Retina (tissue), 1 donor: ENCODE data around the gene DBET.
"Not testable (repeated sequence)": the region's sequence is repeated elsewhere in the genome, so short reads cannot be mapped to it uniquely, and the experiment has no call there.

Source experiments
- DNase-seq: peaks from one replicate; pipeline ENCODE4 v3.0.0-alpha.2; 2016

The DBET gene

DNA sequence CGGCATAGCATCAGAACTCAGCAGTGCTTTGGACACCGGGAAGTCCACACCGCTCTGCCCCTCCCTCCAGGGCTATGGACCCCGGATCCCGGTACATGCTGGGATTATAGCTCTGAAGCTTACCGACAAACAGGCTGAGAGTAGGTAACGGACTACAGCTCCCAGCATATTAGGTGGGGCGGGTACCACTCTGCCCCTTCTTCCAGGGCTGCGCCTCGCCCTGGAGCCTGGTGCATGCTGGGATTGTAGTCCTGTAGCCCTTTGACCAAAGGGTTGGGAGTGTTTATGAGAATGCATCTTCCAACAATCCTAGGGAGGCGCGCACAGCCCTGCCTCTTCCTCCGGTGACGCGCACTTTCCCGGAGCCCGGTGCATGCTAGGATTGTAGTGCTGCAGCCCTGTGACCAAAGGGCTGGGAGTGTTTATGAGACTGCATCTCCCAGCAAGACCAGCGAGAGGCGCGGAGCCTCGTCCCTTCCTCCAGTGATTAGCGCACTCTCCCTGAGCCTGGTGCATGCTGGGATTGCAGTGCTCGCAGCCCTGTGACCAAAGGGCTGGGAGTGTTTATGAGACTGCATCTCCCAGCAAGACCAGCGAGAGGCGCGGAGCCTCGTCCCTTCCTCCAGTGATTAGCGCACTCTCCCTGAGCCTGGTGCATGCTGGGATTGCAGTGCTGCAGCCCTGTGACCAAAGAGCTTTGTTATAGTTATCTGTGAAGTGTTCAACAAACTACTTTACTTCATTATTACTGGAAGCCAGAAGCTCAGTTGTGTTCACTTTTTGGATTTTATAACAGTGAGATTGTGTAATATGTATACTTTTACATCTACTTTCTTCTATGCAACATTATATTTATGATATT is 14.7 kb upstream of the DBET start:
- not testable (repeated sequence) for DNase-seq

DNA sequence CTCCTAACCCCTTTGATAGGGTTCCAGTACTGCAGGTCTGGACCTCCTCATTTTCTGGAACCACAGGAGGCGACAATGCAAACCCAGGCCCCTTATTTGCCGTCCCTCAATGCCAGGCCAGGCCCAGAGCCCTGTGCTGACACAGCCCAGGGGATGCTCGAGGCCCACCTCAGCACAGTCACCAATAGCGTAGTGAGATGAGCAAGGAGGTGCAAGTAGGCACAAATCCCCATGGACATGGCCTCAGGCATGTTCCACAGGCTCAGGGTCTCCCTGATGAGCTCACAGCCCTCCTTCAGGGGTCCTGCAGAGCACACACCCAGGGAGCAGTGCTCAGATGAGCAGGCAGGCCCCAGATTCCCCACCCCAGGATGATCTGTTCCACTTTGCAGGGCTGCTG is 5.3 kb upstream of the DBET start:
- not testable (repeated sequence) for DNase-seq

DNA sequence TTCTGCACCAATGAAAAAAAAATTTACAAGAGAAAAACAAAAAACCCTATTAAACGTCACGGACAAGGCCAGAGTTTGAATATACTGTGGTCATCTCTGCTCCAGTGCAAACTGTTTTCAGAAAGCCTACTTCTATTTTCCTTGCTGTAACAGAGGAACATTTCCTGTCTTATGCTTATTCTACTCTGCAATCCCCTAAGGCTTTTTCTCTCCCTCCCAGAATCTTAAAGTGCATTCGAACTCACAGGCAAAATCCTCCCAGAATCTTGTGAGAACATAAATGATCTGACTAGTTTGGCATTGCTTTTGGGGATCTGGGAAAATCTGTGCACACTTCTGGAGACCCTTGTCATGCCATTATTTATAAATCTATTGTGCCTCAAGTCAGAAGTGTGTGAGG is 503 bp downstream of the DBET start:
- DNase-seq: peak; percentile 16

DNA sequence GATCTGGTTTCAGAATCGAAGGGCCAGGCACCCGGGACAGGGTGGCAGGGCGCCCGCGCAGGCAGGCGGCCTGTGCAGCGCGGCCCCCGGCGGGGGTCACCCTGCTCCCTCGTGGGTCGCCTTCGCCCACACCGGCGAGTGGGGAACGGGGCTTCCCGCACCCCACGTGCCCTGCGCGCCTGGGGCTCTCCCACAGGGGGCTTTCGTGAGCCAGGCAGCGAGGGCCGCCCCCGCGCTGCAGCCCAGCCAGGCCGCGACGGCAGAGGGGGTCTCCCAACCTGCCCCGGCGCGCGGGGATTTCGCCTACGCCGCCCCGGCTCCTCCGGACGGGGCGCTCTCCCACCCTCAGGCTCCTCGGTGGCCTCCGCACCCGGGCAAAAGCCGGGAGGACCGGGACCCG is 4.0 kb downstream of the DBET start:
- not testable (repeated sequence) for DNase-seq

DNA sequence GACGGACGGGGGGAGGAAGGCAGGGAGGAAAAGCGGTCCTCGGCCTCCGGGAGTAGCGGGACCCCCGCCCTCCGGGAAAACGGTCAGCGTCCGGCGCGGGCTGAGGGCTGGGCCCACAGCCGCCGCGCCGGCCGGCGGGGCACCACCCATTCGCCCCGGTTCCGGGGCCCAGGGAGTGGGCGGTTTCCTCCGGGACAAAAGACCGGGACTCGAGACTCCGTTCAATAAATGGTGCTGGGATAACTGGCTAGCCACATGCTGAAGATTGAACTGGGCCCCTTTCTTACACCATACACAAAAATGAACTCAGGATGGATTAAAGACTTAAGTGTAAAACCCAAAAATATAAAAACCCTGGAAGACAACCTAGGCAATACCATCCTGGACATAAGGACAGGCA is 28.8 kb downstream of the DBET start:
- not testable (repeated sequence) for DNase-seq

DNA sequence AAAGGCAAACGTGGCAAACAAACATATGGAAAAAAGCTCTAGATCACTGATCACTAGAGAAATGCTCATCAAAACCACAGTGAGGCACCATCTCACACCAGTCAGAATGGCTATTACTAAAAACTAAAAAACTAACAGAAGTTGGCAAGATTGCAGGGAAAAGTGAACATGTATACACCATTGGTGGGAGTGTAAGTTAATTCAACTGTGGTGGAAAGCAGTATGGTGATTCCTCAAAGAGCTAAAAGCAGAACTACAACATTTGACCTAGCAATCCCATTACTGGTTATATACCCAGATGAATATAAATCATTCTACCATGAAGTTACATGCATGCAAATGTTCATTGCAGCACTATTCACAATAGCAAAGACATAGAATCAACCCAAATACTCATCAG is 29.7 kb downstream of the DBET start:
- DNase-seq: not testable (repeated sequence)

DNA sequence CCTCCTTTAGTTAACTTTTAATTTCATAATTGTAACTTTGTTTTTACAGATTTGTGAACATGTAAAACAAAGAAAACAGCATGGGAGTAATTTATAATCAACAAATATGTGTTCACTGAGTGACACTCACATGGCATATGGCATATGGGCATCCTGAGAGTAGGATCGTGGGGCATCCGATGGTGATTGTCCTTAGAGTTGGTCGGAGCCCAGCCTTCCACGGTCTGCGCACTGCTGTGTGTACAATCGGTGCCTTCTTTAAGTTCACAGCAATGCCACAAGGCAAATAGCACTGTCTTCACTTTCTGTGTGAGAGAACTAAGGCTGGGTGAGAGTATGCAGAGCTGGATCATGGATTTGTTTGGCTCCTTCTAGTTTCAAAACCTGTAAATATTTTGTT is 31.0 kb downstream of the DBET start:
- DNase-seq: not testable (repeated sequence)

DNA sequence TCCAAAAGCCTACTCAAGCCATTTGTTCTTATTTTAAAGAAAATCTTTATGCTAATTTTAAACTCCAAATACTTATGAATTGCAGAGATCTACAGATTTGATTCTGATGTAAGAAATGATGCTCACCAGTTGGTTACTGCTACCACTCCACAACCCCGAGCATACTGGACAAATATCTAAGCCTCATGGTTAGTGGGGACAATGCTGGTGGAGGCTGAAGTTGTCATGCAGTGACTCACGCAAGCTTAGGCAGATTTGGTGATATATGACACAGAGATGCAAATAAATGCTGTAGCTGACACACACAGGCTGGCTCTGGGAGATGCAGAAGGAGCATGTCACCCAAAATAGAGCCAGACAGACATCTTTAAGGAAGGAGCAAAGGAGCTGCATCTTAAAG is 35.3 kb downstream of the DBET start:
- not testable (repeated sequence) for DNase-seq

DNA sequence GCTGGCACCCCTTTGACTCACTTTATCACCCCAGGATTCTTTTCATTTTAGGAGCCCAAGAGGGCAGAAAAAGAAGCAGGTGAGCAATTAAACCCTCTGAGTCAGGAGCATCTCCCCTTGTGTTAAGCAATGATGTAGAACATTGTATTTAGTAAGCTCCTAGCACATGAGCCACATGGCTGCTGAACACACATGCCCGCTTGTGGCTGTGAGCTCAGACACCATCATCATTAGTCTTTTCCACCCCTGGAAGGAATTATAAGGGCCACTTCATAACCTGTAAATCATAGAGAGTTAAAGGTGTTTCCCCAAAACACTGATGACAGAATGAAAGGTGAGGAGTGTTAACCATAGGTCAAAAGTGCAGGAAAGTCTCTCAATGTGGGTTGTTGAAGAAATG is 37.2 kb downstream of the DBET start:
- DNase-seq: not testable (repeated sequence)

DNA sequence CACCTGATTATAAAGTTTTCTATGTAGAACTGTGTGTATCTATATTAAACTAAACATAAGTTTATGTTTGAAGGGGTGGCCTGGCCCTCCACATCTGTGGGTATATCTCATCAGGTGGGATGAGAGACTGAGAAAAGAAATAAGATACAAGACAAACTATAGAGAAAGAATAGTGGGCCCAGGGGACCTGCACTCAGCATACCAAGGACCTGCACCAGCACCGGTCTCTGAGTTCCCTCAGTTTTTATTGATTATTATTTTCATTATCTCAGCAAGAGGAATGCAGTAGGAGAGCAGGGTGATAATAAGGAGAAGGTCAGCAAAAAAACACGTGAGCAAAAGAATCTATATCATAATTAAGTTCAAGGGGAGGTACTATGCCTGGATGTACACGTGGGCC is 41.9 kb downstream of the DBET start:
- not testable (repeated sequence) for DNase-seq

DNA sequence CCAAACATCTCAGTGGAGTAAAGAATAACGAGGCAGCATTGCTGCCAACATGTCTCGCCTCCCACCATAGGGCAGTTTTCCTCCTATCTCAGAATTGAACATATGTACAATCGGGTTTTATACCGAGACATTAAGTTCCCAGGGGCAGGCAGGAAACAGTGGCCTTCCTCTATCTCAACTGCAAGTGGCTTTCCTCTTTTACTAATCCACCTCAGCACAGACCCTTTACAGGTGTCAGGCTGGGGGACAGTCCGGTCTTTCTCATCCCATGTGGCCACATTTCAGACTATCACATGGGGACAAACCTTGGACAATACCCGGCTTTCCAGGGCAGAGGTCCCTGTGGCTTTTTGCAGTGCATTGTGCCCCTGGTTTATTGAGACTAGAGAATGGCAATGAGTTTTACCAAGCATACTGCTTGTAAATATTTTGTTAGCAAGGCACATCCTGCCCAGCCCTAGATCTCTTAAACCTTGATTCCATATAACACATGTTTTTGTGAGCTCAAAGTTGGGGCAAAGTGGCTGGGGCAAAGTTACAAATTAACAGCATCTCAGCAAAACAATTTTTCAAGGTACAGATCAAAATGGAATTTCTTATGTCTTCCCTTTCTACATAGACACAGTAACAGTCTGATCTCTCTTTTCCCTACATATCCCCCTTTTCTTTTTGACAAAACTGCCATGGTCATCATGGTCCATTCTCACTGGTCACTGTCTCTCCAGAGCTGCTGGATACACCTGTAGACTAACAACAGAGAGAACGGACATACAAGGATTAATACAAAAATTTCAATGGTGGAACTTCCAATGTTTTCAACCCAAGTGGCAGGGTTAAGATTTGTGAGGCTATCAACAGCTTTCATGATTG is 42.5 kb downstream of the DBET start:
- DNase-seq: not testable (repeated sequence)

DNA sequence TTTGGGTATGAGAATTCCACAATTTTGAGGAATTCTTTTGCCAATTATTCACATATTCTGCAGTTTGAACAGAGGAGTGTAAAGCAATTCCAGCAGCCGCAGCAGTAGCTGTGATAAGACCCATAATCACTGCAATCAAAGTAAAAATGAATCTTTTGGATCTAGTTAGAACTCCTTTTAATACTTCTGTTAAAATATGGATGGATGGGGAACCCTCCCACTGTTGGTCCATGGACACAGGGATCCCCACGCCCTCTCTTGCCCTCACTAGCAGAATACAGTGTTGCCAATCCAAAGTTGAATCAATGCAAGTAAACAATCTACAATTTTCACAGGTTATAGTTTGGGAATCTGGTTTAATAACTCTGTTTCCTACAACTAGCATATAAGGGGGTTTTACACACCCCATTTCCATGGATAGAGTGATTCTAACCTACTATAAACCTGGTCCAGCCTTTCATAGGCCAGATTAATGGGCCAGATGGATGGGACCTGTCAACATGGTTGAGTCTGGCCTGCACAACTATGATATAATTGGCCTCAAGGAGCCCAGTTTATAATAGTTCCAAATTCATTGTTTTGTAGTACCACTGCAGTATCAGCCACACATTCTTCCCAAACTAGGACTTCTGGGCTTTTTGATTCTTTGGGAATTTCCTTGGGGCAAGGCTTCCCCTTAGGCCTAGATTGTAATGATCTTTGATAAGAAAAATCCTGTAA is 43.6 kb downstream of the DBET start:
- DNase-seq: not testable (repeated sequence)

DNA sequence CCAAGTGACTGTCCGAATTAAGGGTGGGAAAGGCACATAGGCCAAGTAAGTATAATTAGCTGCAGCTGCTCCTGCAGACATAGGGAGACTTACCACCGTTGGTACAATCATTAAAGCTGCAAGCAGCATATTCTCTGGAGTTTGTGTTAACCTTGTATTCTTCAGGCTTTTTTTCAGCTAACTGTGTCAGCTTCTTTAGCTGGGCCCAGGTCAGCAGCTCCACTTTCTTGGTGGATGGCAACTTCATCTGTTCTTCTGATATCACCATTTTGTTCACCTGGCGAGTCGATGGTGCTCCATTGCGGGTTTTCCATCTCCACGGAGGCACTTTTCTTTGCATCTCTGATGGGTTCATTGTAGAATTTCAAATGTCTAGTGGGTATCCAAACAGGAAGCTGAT is 44.5 kb downstream of the DBET start:
- not testable (repeated sequence) for DNase-seq

DNA sequence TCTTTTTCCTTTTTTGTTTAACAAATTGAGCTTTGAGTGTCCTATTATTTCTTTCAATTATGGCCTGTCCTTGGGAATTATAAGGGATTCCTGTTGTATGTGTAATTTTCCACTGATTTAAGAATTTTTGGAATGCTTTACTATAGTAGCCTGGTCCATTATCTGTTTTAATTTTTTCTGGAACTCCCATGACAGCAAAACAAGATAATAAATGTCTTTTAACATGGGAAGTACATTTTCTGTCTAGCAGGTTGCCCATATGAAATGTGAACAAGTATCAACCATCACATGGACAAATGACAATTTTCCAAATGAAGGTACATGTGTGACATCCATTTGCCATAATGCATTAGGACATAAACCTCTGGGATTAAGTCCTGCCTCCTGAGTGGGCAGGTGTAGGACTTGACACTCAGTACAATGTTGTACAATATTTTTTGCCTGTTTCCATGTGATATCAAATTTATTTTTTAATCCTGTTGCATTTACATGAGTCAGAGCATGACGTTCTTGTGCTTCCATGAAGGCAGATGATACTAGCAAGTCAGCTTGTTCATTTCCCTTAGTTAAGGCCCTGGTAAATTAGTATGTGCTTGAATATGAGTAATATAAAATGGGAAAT is 45.2 kb downstream of the DBET start:
- DNase-seq: not testable (repeated sequence)

DNA sequence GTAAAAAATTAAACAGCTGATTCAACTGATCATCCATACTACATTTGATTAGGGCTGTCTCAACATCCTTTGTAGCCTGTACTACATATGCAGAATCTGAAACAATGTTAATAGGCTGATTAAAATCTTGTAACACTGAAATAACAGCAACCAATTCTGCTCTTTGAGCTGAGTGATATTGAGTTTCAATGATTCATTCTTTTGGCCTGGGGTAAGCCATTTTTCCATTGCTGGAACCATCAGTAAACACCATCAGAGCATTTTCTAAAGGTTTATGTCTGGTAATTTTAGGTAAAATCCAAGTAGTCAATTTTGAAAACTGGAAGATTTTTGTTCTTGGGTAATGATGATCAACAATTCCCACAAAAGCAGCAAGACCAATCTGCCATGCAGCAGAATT is 45.7 kb downstream of the DBET start:
- DNase-seq: not testable (repeated sequence)

DNA sequence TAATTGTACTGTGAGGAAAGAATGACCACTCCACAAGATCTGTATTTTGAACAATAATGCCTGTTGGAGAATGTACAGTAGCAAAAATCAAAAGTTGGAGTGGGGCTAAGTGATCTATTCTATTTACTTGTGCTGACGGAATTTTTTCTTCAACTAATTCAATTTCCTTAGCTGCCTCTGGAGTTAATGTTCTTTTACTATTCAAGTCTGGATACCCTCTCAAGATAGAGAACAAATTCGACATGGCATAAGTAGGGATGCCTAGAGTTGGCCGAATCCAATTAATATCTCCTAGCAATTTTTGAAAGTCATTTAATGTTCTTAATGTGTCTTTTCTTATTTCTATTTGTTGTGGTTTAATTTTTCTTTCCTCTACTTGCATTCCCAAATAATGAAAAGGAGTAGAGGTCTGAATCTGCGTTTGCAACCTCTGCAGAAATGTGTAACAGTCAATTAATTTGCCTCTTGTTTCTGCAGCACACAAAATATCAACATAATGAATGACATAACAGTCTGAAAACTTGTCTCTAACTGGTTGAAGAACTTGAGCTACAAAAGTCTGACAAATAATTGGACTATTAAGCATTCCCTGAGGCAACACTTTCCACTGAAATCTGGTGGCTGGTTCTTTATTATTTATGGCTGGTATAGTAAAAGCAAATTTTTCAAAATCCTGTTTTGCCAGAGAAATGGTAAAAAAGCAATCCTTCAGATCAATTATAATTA is 46.4 kb downstream of the DBET start:
- DNase-seq: not testable (repeated sequence)

DNA sequence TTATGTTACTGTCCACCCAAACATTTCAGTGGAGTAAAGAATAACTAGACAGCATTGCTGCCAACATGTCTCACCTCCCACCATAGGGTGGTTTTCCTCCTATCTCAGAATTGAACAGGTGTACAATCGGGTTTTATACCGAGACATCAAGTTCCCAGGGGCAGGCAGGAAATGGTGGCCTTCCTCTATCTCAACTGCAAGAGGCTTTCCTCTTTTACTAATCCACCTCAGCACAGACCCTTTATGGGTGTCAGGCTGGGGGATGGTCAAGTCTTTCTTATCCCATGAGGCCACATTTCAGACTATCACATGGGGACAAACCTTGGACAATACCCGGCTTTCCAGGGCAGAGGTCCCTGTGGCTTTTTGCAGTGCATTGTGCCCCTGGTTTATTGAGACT is 48.6 kb downstream of the DBET start:
- not testable (repeated sequence) for DNase-seq

DNA sequence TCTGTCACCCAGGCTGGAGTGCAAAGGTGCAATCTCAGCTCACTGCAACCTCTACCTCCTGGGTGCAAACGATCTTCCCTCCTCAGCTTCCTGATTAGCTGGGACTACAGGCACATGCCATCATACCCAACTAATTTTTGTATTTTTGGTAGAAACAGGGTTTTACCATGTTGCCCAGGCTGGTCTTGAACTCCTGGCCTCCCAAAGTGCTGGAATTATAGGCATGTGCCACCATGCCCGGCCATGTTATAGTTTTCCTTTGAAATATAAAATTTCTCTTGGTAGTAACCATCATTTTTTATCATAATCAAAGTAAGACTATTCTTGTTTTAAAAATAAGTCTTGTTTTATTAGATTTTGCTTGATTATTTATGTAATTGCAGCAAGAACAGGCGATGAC is 50.7 kb downstream of the DBET start:
- DNase-seq: not testable (repeated sequence)
